ENCODE data around the gene ZP2. TPM values are rescaled to one million over a fixed set of nuclear protein-coding genes. Genes with fewer than 3 reads are reported as not detected.
A peak's percentile ranks its signal among the peaks of the same experiment; 100 is the strongest.

ZP2 gene
- total RNA-seq, 1 donor: not detected

DNA sequence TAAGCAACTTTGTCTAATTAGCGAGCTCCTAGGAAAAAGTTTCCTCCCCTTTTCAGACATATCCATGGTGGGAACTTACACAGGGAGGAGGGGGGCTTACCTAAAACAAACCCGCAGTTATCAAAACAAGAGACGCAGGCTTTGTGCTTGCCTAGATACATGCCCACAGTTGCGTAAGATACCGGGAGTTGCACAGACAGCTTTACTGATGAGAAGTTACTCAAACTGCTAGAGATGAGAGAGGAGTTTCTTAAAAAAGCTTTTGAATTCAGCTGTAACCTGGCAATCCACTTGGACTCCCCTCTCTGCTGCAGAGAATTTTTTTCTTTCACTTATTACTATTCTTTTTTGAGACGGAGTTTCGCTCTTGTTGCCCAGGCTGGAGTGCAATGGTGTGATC lies 6.8 kb upstream of the ZP2 start:
- TF ChIP-seq, protein P1, sequence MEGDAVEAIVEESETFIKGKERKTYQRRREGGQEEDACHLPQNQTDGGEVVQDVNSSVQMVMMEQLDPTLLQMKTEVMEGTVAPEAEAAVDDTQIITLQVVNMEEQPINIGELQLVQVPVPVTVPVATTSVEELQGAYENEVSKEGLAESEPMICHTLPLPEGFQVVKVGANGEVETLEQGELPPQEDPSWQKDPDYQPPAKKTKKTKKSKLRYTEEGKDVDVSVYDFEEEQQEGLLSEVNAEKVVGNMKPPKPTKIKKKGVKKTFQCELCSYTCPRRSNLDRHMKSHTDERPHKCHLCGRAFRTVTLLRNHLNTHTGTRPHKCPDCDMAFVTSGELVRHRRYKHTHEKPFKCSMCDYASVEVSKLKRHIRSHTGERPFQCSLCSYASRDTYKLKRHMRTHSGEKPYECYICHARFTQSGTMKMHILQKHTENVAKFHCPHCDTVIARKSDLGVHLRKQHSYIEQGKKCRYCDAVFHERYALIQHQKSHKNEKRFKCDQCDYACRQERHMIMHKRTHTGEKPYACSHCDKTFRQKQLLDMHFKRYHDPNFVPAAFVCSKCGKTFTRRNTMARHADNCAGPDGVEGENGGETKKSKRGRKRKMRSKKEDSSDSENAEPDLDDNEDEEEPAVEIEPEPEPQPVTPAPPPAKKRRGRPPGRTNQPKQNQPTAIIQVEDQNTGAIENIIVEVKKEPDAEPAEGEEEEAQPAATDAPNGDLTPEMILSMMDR (IDR thresholded peaks at IDR 0.05; ENCODE audit: extremely low read depth, low read depth, low read length): no peak
- H3K4me1 ChIP-seq (ENCODE audit: insufficient read depth, low read length): no peaks in the 10 kb centered on the region
- H3K9me3 ChIP-seq (ENCODE audit: low read depth, low read length): no peaks in the 10 kb centered on the region
- H3K27me3 ChIP-seq (ENCODE audit: insufficient read depth, low read length): peaks cover 33% of the 10 kb centered on the region
- DNase-seq (ENCODE audit: insufficient read length, low spot score, missing footprints): no peak
- H3K27ac ChIP-seq (ENCODE audit: low read depth, low read length): no peak overlapping the region
- no peaks in the 10 kb centered on the region for H3K36me3 ChIP-seq (ENCODE audit: insufficient read depth, low read length)
- H3K4me2 ChIP-seq (ENCODE audit: insufficient read depth, low read length): no peak overlapping the region
- H4K20me1 ChIP-seq (ENCODE audit: insufficient read depth, low read length): no peaks in the 10 kb centered on the region
- no peaks in the 10 kb centered on the region for H3K79me2 ChIP-seq (ENCODE audit: insufficient read depth, low read length)
- H2AFZ ChIP-seq (ENCODE audit: low read length): no peak overlapping the region
- no peak overlapping the region for H3K4me3 ChIP-seq (ENCODE audit: insufficient read depth, low read length)

DNA sequence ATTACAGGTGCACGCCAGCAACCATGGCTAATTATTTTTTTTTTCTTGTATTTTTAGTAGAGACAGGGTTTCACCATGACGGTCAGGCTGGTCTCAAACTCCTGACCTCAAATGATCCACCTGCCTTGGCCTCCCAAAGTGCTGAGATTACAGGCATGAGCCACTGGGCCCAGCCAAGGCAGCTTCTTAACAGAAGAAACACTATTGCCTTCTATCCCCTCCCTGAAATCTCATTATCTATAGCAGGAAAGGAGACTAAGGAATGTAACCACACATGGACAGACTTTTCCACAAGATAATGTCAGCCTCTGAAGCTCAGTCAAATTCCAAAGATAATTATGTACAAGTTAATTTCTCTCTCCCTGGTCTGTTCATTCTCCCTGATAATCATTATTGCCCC lies 5.7 kb upstream of the ZP2 start:
- H3K36me3 ChIP-seq (ENCODE audit: insufficient read depth, low read length): no peaks in the 10 kb centered on the region
- no peaks in the 10 kb centered on the region for H3K9me3 ChIP-seq (ENCODE audit: low read depth, low read length)
- H3K4me1 ChIP-seq (ENCODE audit: insufficient read depth, low read length): no peaks in the 10 kb centered on the region
- no peak for DNase-seq (ENCODE audit: insufficient read length, low spot score, missing footprints)
- no peak overlapping the region for H3K4me3 ChIP-seq (ENCODE audit: insufficient read depth, low read length)
- H3K27me3 ChIP-seq (ENCODE audit: insufficient read depth, low read length): peaks cover 28% of the 10 kb centered on the region
- H3K4me2 ChIP-seq (ENCODE audit: insufficient read depth, low read length): no peak overlapping the region
- no peaks in the 10 kb centered on the region for H4K20me1 ChIP-seq (ENCODE audit: insufficient read depth, low read length)
- no peaks in the 10 kb centered on the region for H3K79me2 ChIP-seq (ENCODE audit: insufficient read depth, low read length)
- H2AFZ ChIP-seq (ENCODE audit: low read length): no peak overlapping the region
- H3K27ac ChIP-seq (ENCODE audit: low read depth, low read length): no peak overlapping the region
- TF ChIP-seq, protein P1 (IDR thresholded peaks at IDR 0.05; ENCODE audit: extremely low read depth, low read depth, low read length): no peak

DNA sequence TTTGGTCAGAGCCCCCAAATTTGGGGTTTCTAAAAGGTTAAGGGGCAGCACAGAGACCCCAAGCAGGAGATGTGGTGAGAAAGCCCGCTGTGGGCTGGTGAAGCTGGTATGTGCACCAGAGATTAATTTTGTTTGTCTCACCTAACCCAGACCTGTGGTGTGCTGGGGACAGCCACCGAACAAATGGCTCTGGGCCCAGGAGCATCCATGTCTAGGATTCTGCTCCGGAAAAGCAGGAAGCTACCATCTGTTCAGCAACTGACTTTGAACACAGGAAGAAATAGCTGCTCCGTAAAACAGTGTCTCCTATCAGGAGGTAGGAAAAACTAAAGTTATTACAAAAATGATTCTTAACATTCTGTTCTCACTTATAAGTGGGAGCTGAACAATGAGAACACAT lies 2.7 kb upstream of the ZP2 start:
- H3K27ac ChIP-seq (ENCODE audit: low read depth, low read length): no peak overlapping the region
- H3K4me1 ChIP-seq (ENCODE audit: insufficient read depth, low read length): no peaks in the 10 kb centered on the region
- no peaks in the 10 kb centered on the region for H3K9me3 ChIP-seq (ENCODE audit: low read depth, low read length)
- H3K27me3 ChIP-seq (ENCODE audit: insufficient read depth, low read length): peaks cover 28% of the 10 kb centered on the region
- no peak for DNase-seq (ENCODE audit: insufficient read length, low spot score, missing footprints)
- H4K20me1 ChIP-seq (ENCODE audit: insufficient read depth, low read length): no peaks in the 10 kb centered on the region
- TF ChIP-seq, protein P1 (IDR thresholded peaks at IDR 0.05; ENCODE audit: extremely low read depth, low read depth, low read length): no peak
- H2AFZ ChIP-seq (ENCODE audit: low read length): no peak overlapping the region
- no peak overlapping the region for H3K4me3 ChIP-seq (ENCODE audit: insufficient read depth, low read length)
- no peaks in the 10 kb centered on the region for H3K79me2 ChIP-seq (ENCODE audit: insufficient read depth, low read length)
- H3K4me2 ChIP-seq (ENCODE audit: insufficient read depth, low read length): no peak overlapping the region
- no peaks in the 10 kb centered on the region for H3K36me3 ChIP-seq (ENCODE audit: insufficient read depth, low read length)

DNA sequence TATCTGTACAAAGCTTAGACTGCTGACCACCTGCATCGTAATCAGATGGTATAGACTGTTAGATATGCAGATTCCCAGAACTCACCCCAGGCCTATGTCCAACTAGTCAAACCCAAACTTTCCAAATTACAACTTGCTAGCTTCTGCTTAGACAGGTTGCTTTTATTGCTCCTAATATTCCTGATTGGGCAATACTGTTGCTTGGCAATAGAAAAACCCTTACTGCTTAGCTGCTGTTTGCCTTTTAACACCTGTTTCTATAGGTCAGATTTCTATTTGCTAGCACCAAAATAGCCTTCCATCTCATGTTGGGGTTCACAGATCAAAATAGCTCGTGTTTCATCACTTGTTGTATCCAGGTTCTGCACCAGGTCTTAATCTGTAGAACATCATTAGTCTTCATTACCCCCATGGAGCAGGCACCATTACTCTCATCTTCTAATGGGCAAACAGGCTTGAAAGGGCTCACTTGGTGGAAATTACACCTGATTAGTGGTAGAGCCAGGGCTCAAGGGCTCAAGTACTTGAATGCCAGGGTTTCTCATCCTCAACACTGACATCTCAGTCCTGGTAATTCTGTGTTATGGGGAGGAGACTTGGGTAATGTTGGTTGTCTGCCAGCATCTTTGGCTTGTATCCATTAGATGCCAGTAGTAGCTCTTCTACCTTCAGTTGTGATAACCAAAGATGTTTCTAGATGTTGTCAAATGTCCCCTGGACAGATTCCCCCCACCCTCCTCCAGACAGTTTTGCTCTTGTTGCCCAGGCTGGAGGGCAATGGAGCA lies 2.7 kb downstream of the ZP2 start:
- Histone ChIP-seq H3K27me3 (ENCODE audit: insufficient read depth, low read length) (peaks cover 31% of the 10 kb centered on the region), H3K4me3 (ENCODE audit: insufficient read depth, low read length) (no peak overlapping the region), H3K4me2 (ENCODE audit: insufficient read depth, low read length) (no peak overlapping the region), H3K36me3 (ENCODE audit: insufficient read depth, low read length) (no peaks in the 10 kb centered on the region), H2AFZ (ENCODE audit: low read length) (no peak overlapping the region), H3K4me1 (ENCODE audit: insufficient read depth, low read length) (no peaks in the 10 kb centered on the region), H3K79me2 (ENCODE audit: insufficient read depth, low read length) (no peaks in the 10 kb centered on the region), H3K27ac (ENCODE audit: low read depth, low read length) (no peak overlapping the region), H4K20me1 (ENCODE audit: insufficient read depth, low read length) (no peaks in the 10 kb centered on the region), H3K9me3 (ENCODE audit: low read depth, low read length) (no peaks in the 10 kb centered on the region)
- DNase-seq (ENCODE audit: insufficient read length, low spot score, missing footprints): peak; percentile 61
- TF ChIP-seq, protein P1 (IDR thresholded peaks at IDR 0.05; ENCODE audit: extremely low read depth, low read depth, low read length): no peak

Data from osteoblast (primary cell).